H1 (cell line): Measurements from ENCODE around the gene ZNF618. TPM values are rescaled to one million over a fixed set of nuclear protein-coding genes. Genes with fewer than 3 reads are reported as not detected.

Experiments used
- CTCF ChIA-PET: fragments of 300-600 bp; sonication (Branson Sonifier 250); formaldehyde crosslinking; loops from one replicate; lab custom pipeline; 2021; ENCODE audit not compliant: partially characterized antibody; lab: Charles Lee
- POLR2A ChIA-PET: fragments of 300-600 bp; sonication (Branson Sonifier 250); formaldehyde crosslinking; loops from one replicate; lab custom pipeline; 2021; ENCODE audit warnings: inconsistent platforms; ENCODE audit not compliant: partially characterized antibody; lab: Charles Lee
- DNase-seq, 2 experiments: peaks; one replicate each; pipeline versions ENCODE4 v3.0.0 to v3.0.0-alpha.2; 2010 to 2022; ENCODE audit warnings: low spot score in 2 of 2, low read depth in 1 of 2, mixed read lengths in 1 of 2
- FAIRE-seq: peaks from 2 replicates; lab custom pipeline; 2011; peaks lifted over from hg19 to GRCh38; lab: Jason Lieb, UNC
- H2AFZ ChIP-seq: 2 replicates; pipeline ENCODE4 v1.8.1; 2012; ENCODE audit warnings: low read length, inconsistent platforms
- H2AK5ac ChIP-seq: 2 replicates; pipeline ENCODE4 v1.6.1; 2013; ENCODE audit warnings: low read depth, low read length
- H2BK120ac ChIP-seq: replicated peaks from 2 replicates; pipeline ENCODE3; 2013; ENCODE audit warnings: low read depth, low read length, inconsistent platforms
- H2BK12ac ChIP-seq: 2 replicates; pipeline ENCODE4 v1.6.1; 2013; ENCODE audit warnings: low read depth, low read length
- H2BK15ac ChIP-seq: 2 replicates; pipeline ENCODE4 v1.6.1; 2013; ENCODE audit warnings: low read length
- H2BK20ac ChIP-seq: 2 replicates; pipeline ENCODE4 v1.6.1; 2013; ENCODE audit warnings: low read length
- H2BK5ac ChIP-seq: 2 replicates; pipeline ENCODE4 v1.6.1; 2013; ENCODE audit warnings: low read depth, low read length
- H3K14ac ChIP-seq: 2 replicates; pipeline ENCODE4 v1.6.1; 2013; ENCODE audit warnings: inconsistent platforms; ENCODE audit not compliant: insufficient read length
- H3K18ac ChIP-seq: 2 replicates; pipeline ENCODE4 v1.6.1; 2013; ENCODE audit warnings: low read length; ENCODE audit errors: extremely low read depth
- H3K23ac ChIP-seq: 2 replicates; pipeline ENCODE4 v1.6.1; 2013; ENCODE audit warnings: inconsistent platforms; ENCODE audit not compliant: insufficient read length
- H3K23me2 ChIP-seq: 2 replicates; pipeline ENCODE4 v1.6.1; 2013; ENCODE audit warnings: low read depth, low read length
- H3K27ac ChIP-seq: 2 replicates; pipeline ENCODE4 v1.6.1; 2011; ENCODE audit warnings: low read depth, low read length, inconsistent platforms
- H3K27me3 ChIP-seq, 4 experiments: replicated peaks in 1 of 4; 1 replicate in 1 of 4; 2 replicates in 3 of 4; pipeline versions ENCODE4 v1.6.1 to v1.8.1; 2011 to 2013; ENCODE audit warnings: low read length in 3 of 4, mild to moderate bottlenecking in 3 of 4, inconsistent platforms in 2 of 4, mixed read lengths in 2 of 4, moderate library complexity in 1 of 4; ENCODE audit not compliant: control insufficient read depth in 3 of 4, insufficient read depth in 3 of 4; ENCODE audit errors: extremely low read depth in 1 of 4
- H3K36me3 ChIP-seq, 4 experiments: 2 replicates each; pipeline versions ENCODE4 v1.6.1 to v1.8.1; 2011 to 2013; ENCODE audit warnings: mild to moderate bottlenecking in 4 of 4, low read length in 3 of 4, moderate library complexity in 2 of 4, control low read depth in 1 of 4, inconsistent platforms in 1 of 4; ENCODE audit not compliant: insufficient read depth in 4 of 4, control insufficient read depth in 2 of 4
- H3K4ac ChIP-seq: replicated peaks from 2 replicates; pipeline ENCODE3; 2013; ENCODE audit warnings: low read length, low read depth, mixed read lengths, inconsistent platforms; ENCODE audit not compliant: insufficient read length
- H3K4me1 ChIP-seq, 4 experiments: replicated peaks in 1 of 4; 1 replicate in 1 of 4; 2 replicates in 3 of 4; pipeline versions ENCODE4 v1.6.1 to v1.8.1; 2011 to 2013; ENCODE audit warnings: low read length in 3 of 4, inconsistent platforms in 2 of 4, mixed read lengths in 1 of 4; ENCODE audit not compliant: insufficient read depth in 4 of 4, control insufficient read depth in 3 of 4
- H3K4me2 ChIP-seq, 2 experiments: 2 replicates each; pipeline versions ENCODE4 v1.6.1 to v1.8.1; 2011 to 2013; ENCODE audit warnings: low read depth in 2 of 2, low read length in 2 of 2, control low read depth in 1 of 2, inconsistent platforms in 1 of 2, mild to moderate bottlenecking in 1 of 2; ENCODE audit not compliant: insufficient read depth in 1 of 2
- H3K4me3 ChIP-seq, 4 experiments: fragments of 200-600, 300-600 bp in 1 of 4; sonication (generic), shearing (Covaris generic), sonication (Bioruptor Twin) in 1 of 4; 2 replicates each; pipeline versions ENCODE4 v1.5.1 to v1.8.1; 2011 to 2016; ENCODE audit warnings: low read length in 4 of 4, low read depth in 3 of 4, control low read depth in 2 of 4, inconsistent platforms in 2 of 4, mild to moderate bottlenecking in 2 of 4, mixed read lengths in 1 of 4, moderate library complexity in 1 of 4; ENCODE audit not compliant: insufficient read depth in 2 of 4; ENCODE audit errors: extremely low read depth in 1 of 4
- H3K56ac ChIP-seq: replicated peaks from 2 replicates; pipeline ENCODE3; 2013; ENCODE audit warnings: low read depth, mild to moderate bottlenecking, mixed read lengths, low read length, inconsistent platforms; ENCODE audit not compliant: insufficient read length
- H3K79me1 ChIP-seq: 2 replicates; pipeline ENCODE4 v1.6.1; 2013; ENCODE audit warnings: low read depth, low read length, control low read depth
- H3K79me2 ChIP-seq, 2 experiments: 2 replicates each; pipeline versions ENCODE4 v1.6.1 to v1.8.1; 2012 to 2013; ENCODE audit warnings: low read length in 2 of 2, mild to moderate bottlenecking in 2 of 2, inconsistent platforms in 1 of 2; ENCODE audit not compliant: insufficient read depth in 2 of 2, control insufficient read depth in 1 of 2
- H3K9ac ChIP-seq, 4 experiments: replicated peaks in 1 of 4; 1 replicate in 1 of 4; 2 replicates in 3 of 4; pipeline versions ENCODE4 v1.6.1 to v1.8.1; 2011 to 2013; ENCODE audit warnings: low read depth in 3 of 4, low read length in 3 of 4, control low read depth in 2 of 4, mild to moderate bottlenecking in 2 of 4, moderate library complexity in 2 of 4, inconsistent platforms in 1 of 4; ENCODE audit errors: extremely low read depth in 1 of 4
- H3K9me3 ChIP-seq, 2 experiments: 2 replicates each; pipeline versions ENCODE4 v1.6.1 to v1.8.1; 2012 to 2013; ENCODE audit warnings: mild to moderate bottlenecking in 2 of 2, moderate library complexity in 2 of 2, control low read depth in 1 of 2, inconsistent platforms in 1 of 2, low read depth in 1 of 2, low read length in 1 of 2, mixed read lengths in 1 of 2; ENCODE audit not compliant: insufficient read depth in 2 of 2
- H4K20me1 ChIP-seq, 2 experiments: replicated peaks in 1 of 2; 2 replicates each; pipeline versions ENCODE3 to v1.8.1; 2011 to 2013; ENCODE audit warnings: inconsistent platforms in 2 of 2, low read length in 2 of 2, mild to moderate bottlenecking in 1 of 2; ENCODE audit not compliant: insufficient read depth in 2 of 2, control insufficient read depth in 1 of 2
- H4K5ac ChIP-seq: 2 replicates; pipeline ENCODE4 v1.6.1; 2013; ENCODE audit warnings: low read length, low read depth, mixed read lengths, inconsistent platforms; ENCODE audit not compliant: insufficient read length
- H4K8ac ChIP-seq: 2 replicates; pipeline ENCODE4 v1.8.0; 2013; ENCODE audit warnings: mild to moderate bottlenecking, moderate library complexity, low read length, inconsistent platforms; ENCODE audit not compliant: insufficient read depth; ENCODE audit errors: extremely low read depth
- H4K91ac ChIP-seq: replicated peaks from 2 replicates; pipeline ENCODE3; 2013; ENCODE audit warnings: low read length, mixed read lengths, inconsistent platforms; ENCODE audit not compliant: insufficient read length
- ATF2 ChIP-seq: IDR thresholded peaks from 2 replicates; pipeline ENCODE4 v1.6.1; 2012; ENCODE audit warnings: low read length, inconsistent platforms
- ATF3 ChIP-seq: IDR thresholded peaks from 2 replicates; pipeline ENCODE4 v1.6.1; 2011; ENCODE audit warnings: low read depth, mild to moderate bottlenecking, low read length; ENCODE audit not compliant: insufficient read depth
- BCL11A ChIP-seq, 2 experiments: IDR thresholded peaks; one replicate each; pipeline ENCODE4 v1.6.1; 2011; ENCODE audit warnings: low read depth in 2 of 2, low read length in 2 of 2, mild to moderate bottlenecking in 2 of 2
- CREB1 ChIP-seq: IDR thresholded peaks from 2 replicates; pipeline ENCODE4 v1.6.1; 2012; ENCODE audit warnings: inconsistent platforms
- EGR1 ChIP-seq: IDR thresholded peaks from 2 replicates; pipeline ENCODE4 v1.6.1; 2011; ENCODE audit warnings: low read depth, low read length, borderline replicate concordance
- EP300 ChIP-seq, 2 experiments: IDR thresholded peaks; 1 replicate in 1 of 2; 2 replicates in 1 of 2; pipeline ENCODE4 v1.6.1; 2011 to 2012; ENCODE audit warnings: low read depth in 2 of 2, low read length in 2 of 2, mild to moderate bottlenecking in 2 of 2, borderline replicate concordance in 1 of 2, inconsistent platforms in 1 of 2, moderate library complexity in 1 of 2
- JUN ChIP-seq: IDR thresholded peaks from 2 replicates; pipeline ENCODE4 v1.6.1; 2011; ENCODE audit warnings: low read depth, mild to moderate bottlenecking, improper control_type of control experiment, low read length
- KDM5A ChIP-seq: fragments of 200-600 bp; IDR thresholded peaks from 2 replicates; pipeline ENCODE4 v1.7.1; 2012; ENCODE audit warnings: mild to moderate bottlenecking, low read length, inconsistent platforms, mixed read lengths
- MAX ChIP-seq: IDR thresholded peaks from 2 replicates; pipeline ENCODE4 v1.6.1; 2012; ENCODE audit warnings: inconsistent platforms
- RNF2 ChIP-seq: fragments of 200-900, 300-1000 bp; sonication (generic); IDR thresholded peaks from 2 replicates; pipeline ENCODE4 v1.7.1; 2016; ENCODE audit warnings: borderline replicate concordance, low read depth, mild to moderate bottlenecking, antibody characterized with exemption, low read length; ENCODE audit not compliant: poor library complexity, severe bottlenecking; ENCODE audit errors: missing control alignments
- TAF1 ChIP-seq: IDR thresholded peaks from 2 replicates; pipeline ENCODE4 v1.6.1; 2011; ENCODE audit warnings: mild to moderate bottlenecking, low read depth, low read length
- WGBS, 2 experiments: shearing (Covaris generic) in 1 of 2; methylation state at CpG; one replicate each; pipeline versions ENCODE4 v1.1.6 to v1.1.7; 2013 to 2015; ENCODE audit warnings: low lambda C conversion rate in 2 of 2, mixed read lengths in 2 of 2, inconsistent platforms in 1 of 2, low coverage in 1 of 2, missing lambda C conversion rate in 1 of 2; ENCODE audit not compliant: insufficient replicate concordance in 2 of 2, insufficient coverage in 1 of 2, insufficient read length in 1 of 2; ENCODE audit errors: extremely low coverage in 1 of 2, missing lambda C conversion rate in 1 of 2; 5-methylcytosine and 5-hydroxymethylcytosine counted together
- polyA plus RNA-seq, 7 experiments: library from polyadenylated mRNA; depleted of rRNA in 3 of 7; stranded (reverse) in 5 of 7; unstranded in 2 of 7; fragments of >200 nt in 5 of 7; fragments of 200-250 nt in 2 of 7; gene quantifications; 1 replicate in 5 of 7; 2 replicates in 1 of 7; 4 replicates in 1 of 7; pipeline versions ENCODE4 v1.2.1 to v1.2.3, GENCODE V29; 2011 to 2013; ENCODE audit warnings: missing spikeins in 2 of 7, mixed read lengths in 2 of 7
- total RNA-seq: library from RNA; stranded (reverse); fragmentation: NEBNext Ultra II Directional; extraction: Animal tissue kit (Norgen Biotek cat#: 25700); gene quantifications from 2 replicates; pipeline ENCODE4 v1.2.1, GENCODE V29; 2021

ZNF618 gene
- total and polyA plus RNA-seq, 2 of the 8 experiments (the other 6 are each of a cell fraction or from before 2014, with no cell fraction given), result 9.6 to 28.5 TPM

DNA sequence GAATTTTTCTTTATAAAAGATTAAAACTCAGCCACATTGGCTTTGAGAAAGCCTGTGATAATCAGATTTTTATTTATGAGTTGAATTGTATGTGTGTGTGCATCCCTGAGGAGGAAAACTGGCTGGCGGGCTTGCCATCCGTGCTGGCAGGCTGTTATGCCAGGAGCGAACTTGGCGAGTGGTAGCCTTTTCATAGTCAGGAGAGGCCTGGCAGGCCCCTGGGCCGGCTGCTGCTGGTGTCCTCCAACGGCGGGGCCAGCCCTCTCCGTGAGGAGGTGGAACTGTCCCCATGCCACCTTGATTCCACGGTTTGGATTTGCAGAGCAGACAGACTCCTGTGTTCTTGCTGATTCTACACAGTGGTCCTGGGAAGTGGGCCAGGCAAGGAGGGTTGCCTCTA is 43.3 kb downstream of the ZNF618 start:
- FAIRE-seq (no peak), DNase-seq (peak in 1 of 2 experiments; percentile 41)
- no peak overlapping the region for H3K23ac ChIP-seq
- peaks cover 0 to 5% of the 10 kb centered on the region in 2 experiments for H4K20me1 ChIP-seq
- POLR2A ChIA-PET, result no interaction called here
- H4K91ac ChIP-seq, result no peak overlapping the region
- no peaks in the 10 kb centered on the region for H3K4me1 ChIP-seq
- 87% methylated on average over 9 of the region's 9 CpGs; no CpG with 5 or more reads in 1 of the 2 experiments for WGBS, 2 experiments
- CTCF ChIA-PET, result interaction anchor here (0.6 to 1.0 kb wide), 3 partner anchors 9 to 100 kb away, joined by 3 read pairs; no protein-coding TSS in a partner anchor
- H3K9me3 ChIP-seq, result no peaks in the 10 kb centered on the region
- no peak overlapping the region for H3K4ac ChIP-seq
- H3K4me3 ChIP-seq, result no peak overlapping the region
- no peak overlapping the region for H2AFZ ChIP-seq
- no peak overlapping the region for H3K18ac ChIP-seq
- no peak overlapping the region for H2BK120ac ChIP-seq
- H2BK20ac ChIP-seq, result no peak overlapping the region
- H3K79me2 ChIP-seq, result peaks cover 0 to 12% of the 10 kb centered on the region in 2 experiments; a peak in 3 of 4 replicates
- H4K8ac ChIP-seq, result no peak overlapping the region
- no peak overlapping the region for H2BK12ac ChIP-seq
- H3K36me3 ChIP-seq, result no peaks in the 10 kb centered on the region; a peak in 1 of 8 replicates
- H3K79me1 ChIP-seq, result peaks cover 12% of the 10 kb centered on the region
- no peak overlapping the region for H3K9ac ChIP-seq
- H2BK5ac ChIP-seq, result no peak overlapping the region
- H2AK5ac ChIP-seq, result no peak overlapping the region
- H3K14ac ChIP-seq, result no peak overlapping the region
- H3K23me2 ChIP-seq, result no peaks in the 10 kb centered on the region; the same call in 1 of the 2 replicates
- no peak overlapping the region for H4K5ac ChIP-seq
- H3K27ac ChIP-seq, result no peak overlapping the region
- H3K56ac ChIP-seq, result no peak overlapping the region
- H3K4me2 ChIP-seq, result no peak overlapping the region
- H2BK15ac ChIP-seq, result no peak overlapping the region
- H3K27me3 ChIP-seq, result no peaks in the 10 kb centered on the region
- TF ChIP-seq MAX (no peak), ATF2 (no peak), JUN (no peak), BCL11A (IDR thresholded peaks at IDR 0.05; ENCODE audit: low read depth in 2 of 2, low read length in 2 of 2) (no peak), RNF2 (no peak), ATF3 (no peak), CREB1 (no peak), EGR1 (no peak), EP300 (IDR thresholded peaks at IDR 0.05; ENCODE audit: borderline replicate concordance in 1 of 2, low read depth in 2 of 2, low read length in 2 of 2) (no peak), KDM5A (no peak), TAF1 (no peak)
